T-cell (primary cell): ENCODE results near the gene POLR1E. TPM values are rescaled to one million over a fixed set of nuclear protein-coding genes. Genes with fewer than 3 reads are reported as not detected.

Experiments
- ATAC-seq, 4 experiments: fragments of 200-7000 bp in 3 of 4; fragments of 150-1000 bp in 1 of 4; cut with Tn5 transposase; replicated peaks in 1 of 4; 1 replicate in 3 of 4; 2 replicates in 1 of 4; pipeline ENCODE4 v1.10.0; 2021; ENCODE audit warnings: moderate library complexity in 3 of 4, mild to moderate bottlenecking in 2 of 4, moderate number of reproducible peaks in 1 of 4
- CTCF ChIA-PET, 2 donors: fragments of 300-600 bp; sonication (Branson Sonifier 250); formaldehyde crosslinking; loops; one replicate each; lab custom pipeline; 2022; ENCODE audit warnings: antibody characterized with exemption in 2 of 2; lab: Charles Lee
- POLR2A ChIA-PET, 2 donors: fragments of 300-600 bp; sonication (Branson Sonifier 250); formaldehyde crosslinking; loops; one replicate each; lab custom pipeline; 2022; ENCODE audit warnings: antibody characterized with exemption in 2 of 2; lab: Charles Lee
- DNase-seq, 35 experiments: peaks; one replicate each; pipeline versions ENCODE4 v3.0.0 to v3.0.0-alpha.2; 2013 to 2023
- H3K27ac ChIP-seq: one replicate; pipeline ENCODE4 v1.5.1; 2013; ENCODE audit warnings: low read length
- H3K27me3 ChIP-seq, 2 experiments: replicated peaks in 1 of 2; 1 replicate in 1 of 2; 2 replicates in 1 of 2; pipeline versions ENCODE4 v1.6.1 to v1.7.0; 2013; ENCODE audit warnings: low read length in 1 of 2, mixed read lengths in 1 of 2; ENCODE audit not compliant: control insufficient read depth in 2 of 2, insufficient read depth in 2 of 2; ENCODE audit errors: extremely low read depth in 1 of 2
- H3K36me3 ChIP-seq, 2 donors: 1 replicate in 1 of 2; 2 replicates in 1 of 2; pipeline versions ENCODE4 v1.6.1 to v1.7.0; 2013; ENCODE audit warnings: low read length in 1 of 2; ENCODE audit not compliant: control insufficient read depth in 2 of 2, insufficient read depth in 1 of 2; ENCODE audit errors: extremely low read depth in 1 of 2
- H3K4me1 ChIP-seq, 2 experiments: 1 replicate in 1 of 2; 2 replicates in 1 of 2; pipeline versions ENCODE4 v1.6.1 to v1.7.0; 2013; ENCODE audit warnings: low read length in 2 of 2, mixed read lengths in 1 of 2; ENCODE audit not compliant: insufficient read depth in 2 of 2, control insufficient read depth in 1 of 2; ENCODE audit errors: extremely low read depth in 1 of 2
- H3K4me3 ChIP-seq, 2 donors: 1 replicate in 1 of 2; 2 replicates in 1 of 2; pipeline versions ENCODE4 v1.5.1 to v1.7.0; 2013; ENCODE audit warnings: mild to moderate bottlenecking in 2 of 2, low read length in 1 of 2, moderate library complexity in 1 of 2; ENCODE audit not compliant: control insufficient read depth in 1 of 2; ENCODE audit errors: extremely low read depth in 1 of 2
- H3K9me3 ChIP-seq: 2 replicates; pipeline ENCODE4 v1.7.0; 2013
- H3K27ac Mint-ChIP-seq, 2 donors: one replicate each; pipeline ENCODE4 v1.8.0; 2020 to 2021; ENCODE audit warnings: mild to moderate bottlenecking in 2 of 2, mixed read lengths in 2 of 2
- H3K27me3 Mint-ChIP-seq, 2 donors: one replicate each; pipeline ENCODE4 v1.8.0; 2021 to 2022; ENCODE audit warnings: mixed read lengths in 2 of 2
- H3K36me3 Mint-ChIP-seq: one replicate; pipeline ENCODE4 v1.8.0; 2021; ENCODE audit warnings: mixed read lengths
- H3K4me1 Mint-ChIP-seq, 3 donors: one replicate each; pipeline ENCODE4 v1.8.0; 2020 to 2022; ENCODE audit warnings: mixed read lengths in 3 of 3, mild to moderate bottlenecking in 1 of 3
- H3K4me3 Mint-ChIP-seq, 3 donors: one replicate each; pipeline ENCODE4 v1.8.0; 2020 to 2022; ENCODE audit warnings: mild to moderate bottlenecking in 3 of 3, mixed read lengths in 3 of 3, moderate library complexity in 3 of 3
- H3K9me3 Mint-ChIP-seq, 3 donors: one replicate each; pipeline ENCODE4 v1.8.0; 2020 to 2022; ENCODE audit warnings: mixed read lengths in 3 of 3
- WGBS: methylation state at CpG from one replicate; pipeline ENCODE4 v1.1.5; 2013; ENCODE audit warnings: missing lambda C conversion rate; ENCODE audit not compliant: insufficient coverage; 5-methylcytosine and 5-hydroxymethylcytosine counted together
- total RNA-seq, 35 experiments: library from RNA in 6 of 35; stranded (reverse) in 6 of 35; fragments of 120-200 nt in 1 of 35; gene quantifications; one replicate each; pipeline versions ENCODE4 v1.2.1 to v1.2.4 and lab custom pipeline; 2013 to 2026

Gene POLR1E
- total RNA-seq, 5 donors from 2014 or later (not counting 1 experiment from before 2014, with no cell fraction given) = 31.5 to 37.4 (median 35.0) TPM

DNA sequence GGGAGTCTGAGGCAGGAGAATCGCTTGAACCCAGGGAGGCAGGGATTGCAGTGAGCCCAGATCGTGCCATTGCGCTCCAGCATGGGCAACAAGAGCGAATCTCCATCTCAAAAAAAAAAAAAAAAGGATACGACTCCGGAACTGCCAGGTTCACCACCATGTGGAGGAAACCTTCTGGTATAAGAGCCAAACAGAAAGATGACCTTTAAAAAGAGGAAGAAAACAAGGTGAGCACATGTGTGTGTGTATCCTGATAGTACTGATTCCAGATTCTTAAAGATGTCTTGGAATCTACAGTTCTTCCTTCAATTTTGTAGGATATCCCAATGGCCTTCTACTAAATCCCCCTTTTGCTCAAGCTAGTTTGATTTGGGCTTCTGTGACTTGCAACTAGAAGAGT, 56.7 kb downstream of the POLR1E start:
- H3K27me3 ChIP-seq = no peaks in the 10 kb centered on the region
- Mint-ChIP-seq H3K27me3 (no peaks in the 10 kb centered on the region), H3K4me1 (no peaks in the 10 kb centered on the region), H3K4me3 (no peak overlapping the region), H3K9me3 (no peaks in the 10 kb centered on the region), H3K27ac (no peak overlapping the region), H3K36me3 (peaks cover 12% of the 10 kb centered on the region)
- H3K4me1 ChIP-seq = no peaks in the 10 kb centered on the region
- 93% methylated on average over 5 of the region's 6 CpGs for WGBS
- DNase-seq (no peak), ATAC-seq (no peak)
- H3K9me3 ChIP-seq = no peaks in the 10 kb centered on the region
- ChIA-PET POLR2A (no interaction called here), CTCF (no interaction called here)
- H3K4me3 ChIP-seq = no peak overlapping the region
- peaks cover 0 to 2% of the 10 kb centered on the region in 2 donors for H3K36me3 ChIP-seq
- H3K27ac ChIP-seq = no peak overlapping the region

DNA sequence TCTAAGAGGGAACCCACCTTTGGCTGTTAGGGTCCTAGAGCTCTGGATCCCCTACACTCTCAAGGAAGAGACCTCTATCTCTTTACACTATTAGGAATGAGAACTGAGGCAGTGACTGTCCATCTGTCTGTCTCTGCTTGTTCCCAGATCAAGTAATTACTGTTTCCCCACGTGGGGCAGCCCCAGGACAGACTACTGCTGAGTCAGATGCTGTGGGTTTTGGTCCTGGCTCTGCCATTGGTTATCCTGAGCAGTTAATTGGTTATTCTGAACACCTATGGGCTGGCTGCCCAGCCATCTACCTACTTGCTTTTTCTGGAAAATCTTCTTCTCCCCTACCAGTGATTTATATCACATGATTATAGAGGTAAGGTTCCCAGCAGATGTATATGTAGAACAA, 57.1 kb downstream of the POLR1E start:
- DNase-seq (no peak), ATAC-seq (no peak)
- Mint-ChIP-seq H3K4me3 (no peak overlapping the region), H3K4me1 (no peaks in the 10 kb centered on the region), H3K27ac (no peak overlapping the region), H3K36me3 (peaks cover 9% of the 10 kb centered on the region), H3K9me3 (no peaks in the 10 kb centered on the region), H3K27me3 (no peaks in the 10 kb centered on the region)
- Histone ChIP-seq H3K36me3 (peaks cover 0 to 2% of the 10 kb centered on the region in 2 donors), H3K9me3 (no peaks in the 10 kb centered on the region), H3K27me3 (no peaks in the 10 kb centered on the region), H3K4me1 (no peaks in the 10 kb centered on the region), H3K4me3 (no peak overlapping the region), H3K27ac (no peak overlapping the region)
- WGBS = 20% methylated on average over 1 of the region's 1 CpG
- CTCF ChIA-PET = no interaction called here
- POLR2A ChIA-PET = no interaction called here

DNA sequence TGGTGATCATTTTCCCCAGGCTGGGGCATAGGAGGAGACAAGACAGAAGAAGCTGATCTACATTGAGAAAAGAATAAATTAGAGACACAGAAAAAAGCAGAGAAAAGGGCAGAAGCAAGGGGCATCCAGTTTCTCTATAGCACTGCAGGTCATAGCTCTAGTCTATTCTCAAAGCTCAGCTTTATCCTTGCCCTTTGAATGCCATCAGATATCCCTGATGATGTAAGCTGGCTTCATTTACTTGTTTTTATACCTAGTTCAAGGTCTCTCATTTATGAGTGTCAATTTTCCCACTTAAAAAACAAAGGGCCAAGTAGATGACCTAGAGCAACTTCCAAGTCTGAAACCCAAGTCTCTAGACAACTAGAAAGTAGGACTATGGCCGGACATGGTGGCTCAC, 57.7 kb downstream of the POLR1E start:
- H3K36me3 Mint-ChIP-seq = peaks cover 5% of the 10 kb centered on the region
- Histone ChIP-seq H3K9me3 (no peaks in the 10 kb centered on the region), H3K4me1 (no peaks in the 10 kb centered on the region), H3K27ac (no peak overlapping the region), H3K4me3 (no peak overlapping the region), H3K36me3 (no peaks in the 10 kb centered on the region), H3K27me3 (no peaks in the 10 kb centered on the region)
- no peaks in the 10 kb centered on the region for H3K27me3 Mint-ChIP-seq
- ChIA-PET POLR2A (no interaction called here), CTCF (no interaction called here)
- WGBS = no CpG with 5 or more reads among the region's 1 CpG
- H3K4me1 Mint-ChIP-seq = no peaks in the 10 kb centered on the region
- H3K9me3 Mint-ChIP-seq = no peaks in the 10 kb centered on the region
- H3K27ac Mint-ChIP-seq = no peak overlapping the region
- DNase-seq (no peak), ATAC-seq (no peak)
- no peak overlapping the region for H3K4me3 Mint-ChIP-seq

GRCh38 chr9:37547328-37547878, 61.7 kb downstream of the POLR1E start:
- Mint-ChIP-seq H3K4me3 (no peak overlapping the region), H3K27me3 (no peaks in the 10 kb centered on the region), H3K4me1 (no peaks in the 10 kb centered on the region), H3K36me3 (no peaks in the 10 kb centered on the region), H3K9me3 (no peaks in the 10 kb centered on the region), H3K27ac (no peak overlapping the region)
- POLR2A ChIA-PET = no interaction called here
- 90% methylated on average over 2 of the region's 5 CpGs for whole genome bisulfite sequencing
- H3K27ac ChIP-seq = no peak overlapping the region
- H3K27me3 ChIP-seq = no peaks in the 10 kb centered on the region
- DNase-seq (no peak), ATAC-seq (no peak)
- H3K4me3 ChIP-seq = no peak overlapping the region
- H3K36me3 ChIP-seq = no peaks in the 10 kb centered on the region
- H3K4me1 ChIP-seq = no peaks in the 10 kb centered on the region
- H3K9me3 ChIP-seq = no peaks in the 10 kb centered on the region
- CTCF ChIA-PET = interaction anchor here in 1 of 2 donors (0.5 kb wide), 1 partner anchor 592 kb away, joined by 3 read pairs; no protein-coding TSS in a partner anchor

DNA sequence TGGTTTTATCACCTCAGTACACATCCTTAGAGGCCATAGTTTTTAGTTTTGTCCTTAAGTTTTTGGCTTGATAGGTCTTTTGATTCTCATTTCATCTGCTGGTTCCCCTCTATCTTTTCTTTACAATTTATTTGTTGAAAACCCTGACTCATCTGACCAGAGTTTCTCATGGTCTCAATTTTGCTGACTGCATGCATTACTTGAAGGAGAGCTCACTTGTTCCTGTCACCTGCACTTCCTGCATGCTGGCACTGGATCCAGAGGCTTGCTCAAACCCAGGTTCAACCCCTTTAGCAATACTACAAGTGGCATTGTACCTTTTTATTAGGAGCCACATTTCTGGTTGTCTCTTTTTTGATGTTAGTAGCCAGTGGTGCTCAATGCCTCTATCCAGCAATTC, 63.8 kb downstream of the POLR1E start:
- H3K27ac Mint-ChIP-seq = no peak overlapping the region
- Histone ChIP-seq H3K9me3 (no peaks in the 10 kb centered on the region), H3K4me3 (no peak overlapping the region), H3K4me1 (no peaks in the 10 kb centered on the region), H3K27ac (no peak overlapping the region), H3K36me3 (no peaks in the 10 kb centered on the region), H3K27me3 (no peaks in the 10 kb centered on the region)
- CTCF ChIA-PET = interaction anchor here in 1 of 2 donors (0.6 to 1.0 kb wide), 2 partner anchors 19 to 41 kb away, joined by 3 to 4 read pairs; no protein-coding TSS in a partner anchor
- ATAC-seq (no peak), DNase-seq (no peak)
- no peaks in the 10 kb centered on the region for H3K36me3 Mint-ChIP-seq
- POLR2A ChIA-PET = interaction anchor here in 1 of 2 donors (0.6 kb wide), 1 partner anchor 676 kb away, joined by 9 read pairs; no protein-coding TSS in a partner anchor
- no peaks in the 10 kb centered on the region for H3K27me3 Mint-ChIP-seq
- H3K4me1 Mint-ChIP-seq = no peaks in the 10 kb centered on the region
- H3K4me3 Mint-ChIP-seq = no peak overlapping the region
- H3K9me3 Mint-ChIP-seq = no peaks in the 10 kb centered on the region

DNA sequence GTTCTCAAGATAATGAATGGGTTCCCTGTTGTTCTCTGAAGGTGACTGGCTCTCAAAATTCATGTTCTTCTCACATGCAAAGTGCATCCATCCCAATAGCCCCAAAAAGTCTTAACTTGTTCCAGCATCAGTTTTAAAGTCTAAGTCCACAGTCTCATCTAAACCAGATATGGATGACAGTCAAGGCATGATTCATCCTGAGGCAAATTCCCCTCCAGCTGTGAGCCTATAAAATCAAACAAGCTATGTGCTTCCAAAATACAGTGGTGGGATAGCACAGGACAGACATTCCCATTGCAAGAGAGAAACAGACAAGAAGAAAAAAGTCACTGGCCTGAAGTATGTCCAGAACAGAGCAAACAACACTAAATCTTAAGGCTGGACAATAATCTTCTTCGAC, 65.0 kb downstream of the POLR1E start:
- H3K9me3 Mint-ChIP-seq = no peaks in the 10 kb centered on the region
- H3K36me3 Mint-ChIP-seq = no peaks in the 10 kb centered on the region
- WGBS = 83% methylated on average over 1 of the region's 1 CpG
- Histone ChIP-seq H3K4me1 (no peaks in the 10 kb centered on the region), H3K36me3 (no peaks in the 10 kb centered on the region), H3K27ac (no peak overlapping the region), H3K4me3 (no peak overlapping the region), H3K9me3 (no peaks in the 10 kb centered on the region), H3K27me3 (no peaks in the 10 kb centered on the region)
- ChIA-PET CTCF (no interaction called here), POLR2A (no interaction called here)
- DNase-seq (no peak), ATAC-seq (no peak)
- no peak overlapping the region for H3K4me3 Mint-ChIP-seq
- H3K27me3 Mint-ChIP-seq = no peaks in the 10 kb centered on the region
- H3K4me1 Mint-ChIP-seq = no peaks in the 10 kb centered on the region
- no peak overlapping the region for H3K27ac Mint-ChIP-seq

DNA sequence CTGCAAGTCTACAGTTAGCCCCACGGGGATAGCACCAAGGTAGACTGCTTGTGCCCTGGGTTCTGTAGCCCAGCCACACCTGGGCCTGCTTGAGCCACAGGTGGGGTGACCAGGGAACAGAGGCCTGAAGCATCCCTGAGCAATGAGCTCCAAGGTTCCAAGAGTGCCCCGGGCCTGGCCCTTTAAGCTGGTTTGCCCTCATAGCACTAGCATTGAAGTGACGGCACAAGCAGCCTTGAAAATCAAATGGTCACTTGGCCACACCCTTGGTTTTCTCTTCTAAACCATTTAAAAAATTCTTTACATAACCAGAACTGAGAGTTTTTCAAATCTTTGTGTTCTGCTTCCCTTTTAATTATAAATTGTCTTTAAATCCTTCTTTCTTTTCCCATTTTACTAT, 65.7 kb downstream of the POLR1E start:
- H3K4me1 ChIP-seq = no peaks in the 10 kb centered on the region
- no peak overlapping the region for H3K27ac Mint-ChIP-seq
- no peaks in the 10 kb centered on the region for H3K27me3 ChIP-seq
- no peaks in the 10 kb centered on the region for H3K36me3 Mint-ChIP-seq
- H3K27me3 Mint-ChIP-seq = no peaks in the 10 kb centered on the region
- no peak overlapping the region for H3K27ac ChIP-seq
- no peaks in the 10 kb centered on the region for H3K9me3 Mint-ChIP-seq
- no peaks in the 10 kb centered on the region for H3K4me1 Mint-ChIP-seq
- no peak overlapping the region for H3K4me3 ChIP-seq
- no peak overlapping the region for H3K4me3 Mint-ChIP-seq
- ChIA-PET POLR2A (no interaction called here), CTCF (no interaction called here)
- H3K36me3 ChIP-seq = no peaks in the 10 kb centered on the region
- ATAC-seq = no peak
- DNase-seq = no peak
- H3K9me3 ChIP-seq = no peaks in the 10 kb centered on the region
- WGBS = 94% methylated on average over 3 of the region's 3 CpGs
